ENCODE data around the gene DNAJC5. TPM values are rescaled to one million over a fixed set of nuclear protein-coding genes. Genes with fewer than 3 reads are reported as not detected.

DNAJC5 gene
- total and polyA plus RNA-seq, 5 donors, result 32.2 to 51.0 (median 49.5) TPM

DNA sequence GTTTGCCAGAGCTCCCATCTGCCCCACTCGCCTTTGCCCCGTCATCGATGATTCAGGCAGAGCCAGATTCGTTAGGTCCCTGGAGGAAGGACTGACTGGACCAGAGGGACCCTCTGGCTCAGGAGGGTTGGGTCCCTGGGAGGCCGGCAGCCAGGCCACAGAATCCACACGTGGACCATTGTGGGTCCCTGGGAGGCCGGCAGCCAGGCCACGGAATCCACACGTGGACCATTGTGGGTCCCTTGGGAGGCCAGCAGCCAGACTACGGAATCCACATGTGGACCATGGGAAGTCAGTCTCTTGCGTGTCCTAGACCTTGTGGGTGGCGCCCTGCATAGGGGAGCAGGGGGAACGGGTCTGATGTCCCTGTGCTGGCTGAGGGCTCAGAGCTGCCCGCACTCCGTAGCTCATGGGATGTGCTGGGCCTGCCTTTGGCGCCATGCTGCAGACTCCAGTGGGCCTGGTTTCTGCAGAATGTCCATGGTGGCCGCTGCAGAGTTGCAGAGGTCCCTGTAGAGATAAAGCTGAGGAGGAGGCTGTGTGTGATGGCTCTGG lies 37.8 kb downstream of the DNAJC5 start:
- 90% methylated on average over 17 of the region's 17 CpGs for whole genome bisulfite sequencing
- Histone ChIP-seq H3K4me3 (ENCODE audit: low read length) (no peak overlapping the region), H3K9me3 (ENCODE audit: control insufficient read depth, low read length) (no peaks in the 10 kb centered on the region), H3K4me1 (ENCODE audit: control insufficient read depth, insufficient read depth, low read length) (no peaks in the 10 kb centered on the region), H3K27me3 (ENCODE audit: control insufficient read depth, insufficient read depth) (no peaks in the 10 kb centered on the region), H3K27ac (ENCODE audit: low read length) (no peak overlapping the region)
- peak in 2 of 3 donors; percentile 44 to 45 for DNase-seq
- intact Hi-C loops (cut with DNase I), result no loop called here
- no peak for ATAC-seq

DNA sequence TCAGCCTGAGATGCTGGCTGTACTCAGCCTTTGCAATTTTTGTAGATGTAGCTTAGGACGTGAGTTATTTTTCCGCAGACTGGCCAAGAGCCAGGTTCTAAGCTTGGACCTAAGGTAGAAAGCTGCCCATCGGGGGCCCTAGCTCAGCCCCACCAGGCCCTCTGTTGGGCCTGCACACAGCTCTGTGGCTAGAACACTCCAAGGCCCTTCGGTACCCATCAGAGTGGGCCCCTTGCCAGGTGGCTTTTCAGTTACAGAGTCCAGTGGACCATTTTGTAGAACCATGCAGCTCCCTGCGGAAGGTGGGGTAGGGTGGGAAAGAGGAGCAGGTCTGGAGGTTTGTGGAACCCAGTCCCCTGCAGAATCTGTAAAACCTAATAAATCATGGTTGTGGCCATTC lies 38.7 kb downstream of the DNAJC5 start:
- 67% methylated on average over 5 of the region's 5 CpGs for WGBS
- H3K27me3 ChIP-seq (ENCODE audit: control insufficient read depth, insufficient read depth), result no peaks in the 10 kb centered on the region
- H3K4me3 ChIP-seq (ENCODE audit: low read length), result no peak overlapping the region
- ATAC-seq (no peak), DNase-seq (peak in 1 of 3 donors; percentile 59)
- intact Hi-C loops (cut with DNase I), result no loop called here
- H3K9me3 ChIP-seq (ENCODE audit: control insufficient read depth, low read length), result no peaks in the 10 kb centered on the region
- no peaks in the 10 kb centered on the region for H3K4me1 ChIP-seq (ENCODE audit: control insufficient read depth, insufficient read depth, low read length)
- H3K27ac ChIP-seq (ENCODE audit: low read length), result no peak overlapping the region

DNA sequence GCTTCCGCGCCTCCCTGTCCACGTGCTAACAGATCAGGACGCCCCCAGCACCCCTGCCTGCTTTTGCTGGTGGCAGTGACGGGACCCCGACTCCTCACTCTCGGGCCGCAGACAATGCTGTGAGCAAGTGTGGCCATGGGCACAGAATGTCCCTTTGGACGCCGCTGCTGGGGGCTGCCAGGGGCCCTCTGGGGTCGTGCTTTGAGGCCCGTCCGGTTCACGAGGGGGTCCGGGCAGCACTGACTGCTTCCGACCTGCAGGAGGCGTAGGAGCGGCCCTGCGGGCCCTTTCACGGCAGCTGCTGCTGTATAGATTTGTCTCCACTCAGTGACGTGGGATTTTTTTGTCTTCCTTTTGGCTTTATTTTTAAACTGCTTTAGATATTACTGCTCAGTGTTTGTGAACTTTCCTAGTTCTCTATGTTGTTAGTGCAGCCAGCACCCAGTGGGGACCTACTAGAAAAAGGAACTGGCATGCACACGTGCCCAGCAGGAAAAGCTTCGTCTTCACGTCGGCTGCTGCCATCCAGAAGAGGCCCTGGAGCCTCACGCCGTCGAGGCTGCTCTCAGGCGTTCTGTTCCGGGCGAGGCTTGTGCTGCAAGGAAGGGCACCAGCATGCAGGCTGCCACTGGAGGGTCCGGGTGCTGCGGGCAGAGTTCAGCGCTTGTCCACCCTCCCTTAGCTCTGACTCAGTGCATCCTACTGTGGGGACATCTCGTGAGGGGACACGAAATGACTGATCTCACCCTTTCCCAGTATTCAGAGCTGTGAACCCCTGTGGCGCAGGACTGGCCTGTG lies 39.5 kb downstream of the DNAJC5 start:
- H3K27me3 ChIP-seq (ENCODE audit: control insufficient read depth, insufficient read depth), result no peaks in the 10 kb centered on the region
- H3K9me3 ChIP-seq (ENCODE audit: control insufficient read depth, low read length), result no peaks in the 10 kb centered on the region
- no peak overlapping the region for H3K27ac ChIP-seq (ENCODE audit: low read length)
- H3K4me1 ChIP-seq (ENCODE audit: control insufficient read depth, insufficient read depth, low read length), result no peaks in the 10 kb centered on the region
- H3K4me3 ChIP-seq (ENCODE audit: low read length), result no peak overlapping the region
- no peak for ATAC-seq
- 79% methylated on average over 37 of the region's 37 CpGs for WGBS
- peak in 2 of 3 donors; percentile 39 to 55 for DNase-seq
- intact Hi-C loops (cut with DNase I), result no loop called here

DNA sequence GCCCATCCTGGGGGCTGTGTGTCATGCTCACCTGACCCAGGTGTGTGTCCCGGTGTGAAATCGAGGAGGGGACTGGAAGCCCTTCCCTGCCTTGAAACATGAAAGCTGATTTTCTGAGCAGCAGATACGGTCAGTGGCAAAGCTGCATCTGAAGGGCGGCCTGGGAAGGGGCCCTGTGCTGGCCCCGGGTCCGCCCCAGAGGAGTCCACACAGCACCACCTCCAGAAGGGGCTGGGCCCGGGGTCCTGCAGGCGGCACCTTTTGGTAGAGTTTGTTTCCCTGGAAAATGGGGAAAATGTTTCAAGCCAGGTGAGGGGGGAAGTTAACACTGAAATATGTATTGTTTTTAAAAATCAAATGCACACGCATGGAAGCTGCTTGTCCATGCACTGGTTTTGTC lies 40.5 kb downstream of the DNAJC5 start:
- Histone ChIP-seq H3K27ac (ENCODE audit: low read length) (no peak overlapping the region), H3K4me1 (ENCODE audit: control insufficient read depth, insufficient read depth, low read length) (no peaks in the 10 kb centered on the region), H3K4me3 (ENCODE audit: low read length) (no peak overlapping the region), H3K9me3 (ENCODE audit: control insufficient read depth, low read length) (no peaks in the 10 kb centered on the region), H3K27me3 (ENCODE audit: control insufficient read depth, insufficient read depth) (no peaks in the 10 kb centered on the region)
- WGBS, result 94% methylated on average over 9 of the region's 9 CpGs
- intact Hi-C loops (cut with DNase I), result no loop called here
- ATAC-seq (no peak), DNase-seq (peak in 1 of 3 donors; percentile 33)

DNA sequence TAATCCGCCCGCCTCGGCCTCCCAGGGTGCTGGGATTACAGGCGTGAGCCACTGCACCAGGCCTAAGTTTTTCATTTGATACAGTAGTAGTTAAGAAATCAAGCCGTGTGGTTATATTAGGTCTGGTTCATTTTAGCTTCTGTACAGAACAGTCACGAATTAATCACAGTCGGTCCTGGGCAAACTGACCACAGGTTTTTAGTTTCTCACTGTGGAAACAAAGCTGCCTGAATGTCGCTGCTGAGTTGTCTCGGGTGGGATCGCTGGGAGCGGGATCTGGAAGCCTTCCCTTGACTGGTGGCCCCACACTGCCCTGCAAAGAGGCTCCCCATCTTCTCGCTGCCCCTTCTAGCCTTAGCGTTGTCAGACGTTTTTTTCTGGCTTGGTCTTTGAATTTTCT lies 42.7 kb downstream of the DNAJC5 start:
- ATAC-seq, result no peak
- no peaks in the 10 kb centered on the region for H3K27me3 ChIP-seq (ENCODE audit: control insufficient read depth, insufficient read depth)
- H3K4me1 ChIP-seq (ENCODE audit: control insufficient read depth, insufficient read depth, low read length), result no peaks in the 10 kb centered on the region
- H3K4me3 ChIP-seq (ENCODE audit: low read length), result no peak overlapping the region
- WGBS, result 88% methylated on average over 14 of the region's 14 CpGs
- no peak overlapping the region for H3K27ac ChIP-seq (ENCODE audit: low read length)
- peak in 1 of 3 donors; percentile 30 for DNase-seq
- H3K9me3 ChIP-seq (ENCODE audit: control insufficient read depth, low read length), result no peaks in the 10 kb centered on the region
- intact Hi-C loops (cut with DNase I), result no loop called here

DNA sequence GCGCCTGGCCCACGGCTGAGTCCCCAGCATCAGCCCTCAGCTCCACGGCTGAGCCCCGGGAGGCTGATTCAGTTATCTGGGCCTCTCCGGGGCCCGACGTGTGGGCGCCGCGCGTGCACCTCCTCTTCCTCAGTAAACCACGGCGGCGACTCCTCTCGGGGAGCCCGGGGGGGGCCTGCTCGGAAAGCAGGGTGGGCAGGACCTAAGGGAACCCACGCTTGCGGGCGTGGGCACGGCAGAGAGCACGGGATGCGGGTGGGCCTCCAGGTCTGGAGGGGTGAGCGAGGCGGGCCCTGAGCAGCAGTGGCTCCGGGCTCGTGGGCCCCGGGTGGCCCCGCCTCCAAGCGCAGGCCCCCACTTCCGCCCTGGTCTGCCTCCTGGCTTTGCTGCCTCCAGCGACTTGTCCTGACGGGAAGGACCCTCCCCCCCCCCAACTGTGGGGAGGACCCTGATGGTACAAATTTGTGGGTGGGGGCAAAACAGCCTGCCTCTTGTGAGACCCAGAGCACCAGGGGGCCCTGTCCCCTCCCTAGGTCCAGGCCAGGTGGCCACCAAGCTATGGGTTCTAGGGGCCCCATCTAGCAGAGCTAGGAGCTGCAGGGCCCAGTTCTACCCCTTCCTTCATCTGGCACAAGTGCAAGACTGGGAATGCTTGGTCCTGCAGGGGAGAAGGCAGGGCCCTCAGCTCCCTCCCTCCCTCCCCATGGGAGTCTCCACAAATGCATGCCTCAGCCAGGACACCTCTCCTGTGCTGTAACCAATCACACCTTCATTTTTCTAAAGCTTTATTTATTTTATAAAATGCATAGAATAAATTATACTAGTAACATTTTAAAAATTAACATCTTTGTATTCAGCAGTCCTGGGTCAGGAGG lies 44.4 kb downstream of the DNAJC5 start:
- Histone ChIP-seq H3K27me3 (ENCODE audit: control insufficient read depth, insufficient read depth) (no peaks in the 10 kb centered on the region), H3K4me1 (ENCODE audit: control insufficient read depth, insufficient read depth, low read length) (no peaks in the 10 kb centered on the region), H3K27ac (ENCODE audit: low read length) (no peak overlapping the region), H3K4me3 (ENCODE audit: low read length) (no peak overlapping the region), H3K9me3 (ENCODE audit: control insufficient read depth, low read length) (no peaks in the 10 kb centered on the region)
- 82% methylated on average over 33 of the region's 33 CpGs for WGBS
- peak; percentile 19 to 62 (median 55) for DNase-seq
- intact Hi-C loops (cut with DNase I), result no loop called here
- no peak for ATAC-seq

DNA sequence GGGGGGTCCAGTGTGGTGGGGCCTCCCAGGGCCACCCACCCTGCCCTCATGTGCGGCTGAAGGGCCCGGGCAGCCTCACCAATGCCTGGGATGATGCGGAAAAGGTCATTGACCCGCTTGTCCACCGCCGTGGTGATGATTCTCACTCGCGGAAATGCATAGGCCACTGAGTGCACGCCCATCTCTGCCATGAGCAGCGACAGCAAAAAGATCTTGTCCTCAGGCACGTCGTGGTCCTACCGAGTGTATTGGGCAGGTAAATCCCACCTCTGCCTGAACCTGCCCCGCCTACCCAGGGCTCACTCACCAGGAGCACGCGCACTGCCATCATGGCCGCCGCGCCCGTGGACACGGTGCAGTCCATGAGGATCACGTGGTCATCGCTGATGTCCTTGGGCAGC lies 45.1 kb downstream of the DNAJC5 start:
- intact Hi-C loops (cut with DNase I), result no loop called here
- no peak overlapping the region for H3K4me3 ChIP-seq (ENCODE audit: low read length)
- 88% methylated on average over 23 of the region's 23 CpGs for whole genome bisulfite sequencing
- no peaks in the 10 kb centered on the region for H3K27me3 ChIP-seq (ENCODE audit: control insufficient read depth, insufficient read depth)
- peak in 2 of 3 donors; percentile 13 to 50 for DNase-seq
- no peak overlapping the region for H3K27ac ChIP-seq (ENCODE audit: low read length)
- H3K9me3 ChIP-seq (ENCODE audit: control insufficient read depth, low read length), result no peaks in the 10 kb centered on the region
- H3K4me1 ChIP-seq (ENCODE audit: control insufficient read depth, insufficient read depth, low read length), result no peaks in the 10 kb centered on the region
- no peak for ATAC-seq

DNA sequence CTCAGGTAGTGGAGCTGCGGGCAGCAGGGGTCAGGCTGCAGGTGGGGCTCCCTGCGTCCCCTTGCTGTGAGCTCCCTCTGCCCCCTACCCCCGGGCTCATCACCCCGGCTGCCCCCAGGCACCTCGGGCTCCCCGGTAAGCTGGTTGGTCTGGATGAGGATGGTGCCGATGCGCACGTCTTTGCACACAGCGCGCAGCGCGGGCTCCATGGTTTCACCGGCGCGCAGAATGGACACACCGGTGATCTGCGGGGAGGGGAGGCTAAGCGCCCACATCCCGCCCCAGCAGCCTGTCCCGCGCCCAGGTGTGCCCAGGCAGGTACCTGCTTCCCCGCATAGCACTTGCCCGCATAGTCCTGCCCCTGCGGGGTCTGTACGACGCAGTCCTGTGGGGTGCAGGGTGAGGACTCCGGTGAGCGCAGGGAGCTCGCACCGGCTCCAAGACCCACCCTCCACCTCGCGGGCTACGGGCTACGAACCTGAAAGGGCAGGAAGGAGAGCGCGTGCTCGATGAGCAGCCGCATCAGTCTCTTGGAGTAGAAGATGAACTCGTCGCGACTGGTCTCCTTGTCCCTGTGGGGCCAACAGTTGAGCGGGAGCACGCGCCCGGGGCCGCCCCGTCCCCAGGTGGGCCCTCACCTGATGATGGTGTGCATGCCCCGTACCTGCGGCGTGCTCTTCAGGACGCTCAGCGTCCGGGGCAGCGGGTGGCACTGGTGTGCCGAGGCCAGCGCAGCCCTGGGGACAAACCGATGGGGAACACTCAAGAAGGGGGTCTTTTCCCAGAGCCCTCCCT lies 45.7 kb downstream of the DNAJC5 start:
- Histone ChIP-seq H3K4me1 (ENCODE audit: control insufficient read depth, insufficient read depth, low read length) (no peaks in the 10 kb centered on the region), H3K27ac (ENCODE audit: low read length) (no peak overlapping the region), H3K9me3 (ENCODE audit: control insufficient read depth, low read length) (no peaks in the 10 kb centered on the region), H3K4me3 (ENCODE audit: low read length) (no peak overlapping the region), H3K27me3 (ENCODE audit: control insufficient read depth, insufficient read depth) (no peaks in the 10 kb centered on the region)
- ATAC-seq (peak; percentile 0 to 4), DNase-seq (peak; percentile 22 to 65 (median 54))
- 92% methylated on average over 58 of the region's 58 CpGs for WGBS
- intact Hi-C loops (cut with DNase I), result no loop called here

DNA sequence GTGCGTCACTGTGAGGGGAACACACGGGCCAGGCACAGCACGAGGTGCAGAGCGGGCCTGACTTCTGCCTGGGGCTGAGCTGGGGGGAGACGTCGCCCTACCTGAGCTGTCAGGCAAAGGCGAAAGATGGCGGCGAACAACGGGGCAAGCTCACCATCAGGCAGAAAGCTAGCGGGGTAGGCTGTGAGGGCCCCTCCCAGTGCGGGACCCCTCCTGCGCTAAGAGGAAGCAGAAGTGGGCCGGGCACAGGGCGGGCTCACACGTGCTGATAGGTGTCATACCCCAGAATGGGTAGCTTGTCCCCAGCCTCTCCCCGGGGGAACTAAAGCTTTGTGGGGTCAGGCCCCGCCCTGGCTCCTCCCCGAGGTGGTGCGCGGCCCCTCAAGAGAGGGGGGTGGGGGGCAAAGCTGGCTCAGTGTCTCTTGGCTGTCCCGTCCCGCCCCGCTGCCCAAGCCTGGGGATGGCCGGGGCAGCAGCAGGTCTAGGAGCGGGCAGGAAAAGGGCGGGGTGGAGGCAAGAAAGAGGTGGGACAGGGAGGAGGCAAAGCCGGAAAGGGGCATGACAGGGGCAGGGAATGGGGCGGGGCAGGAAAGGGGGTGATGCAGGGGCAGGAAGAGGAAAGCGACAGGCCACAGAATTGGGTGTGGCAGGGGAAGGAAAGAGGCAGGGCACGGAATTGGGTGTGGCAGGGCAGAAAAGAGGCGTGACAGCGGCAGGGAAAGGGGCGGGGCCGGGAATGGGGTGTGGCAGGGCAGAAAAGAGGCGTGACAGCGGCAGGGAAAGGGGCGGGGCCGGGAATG lies 46.6 kb downstream of the DNAJC5 start:
- intact Hi-C loops (cut with DNase I), result no loop called here
- no peaks in the 10 kb centered on the region for H3K27me3 ChIP-seq (ENCODE audit: control insufficient read depth, insufficient read depth)
- no peaks in the 10 kb centered on the region for H3K4me1 ChIP-seq (ENCODE audit: control insufficient read depth, insufficient read depth, low read length)
- 69% methylated on average over 35 of the region's 39 CpGs for WGBS
- no peaks in the 10 kb centered on the region for H3K9me3 ChIP-seq (ENCODE audit: control insufficient read depth, low read length)
- H3K4me3 ChIP-seq (ENCODE audit: low read length), result no peak overlapping the region
- H3K27ac ChIP-seq (ENCODE audit: low read length), result no peak overlapping the region
- ATAC-seq (peak; percentile 20 to 55), DNase-seq (peak; percentile 79 to 89 (median 89))

All from right cardiac atrium (tissue), 5 donors.